ENCODE results near the gene ELL.

- TF ChIP-seq CTCF (IDR thresholded peaks at IDR 0.05; ENCODE audit: low read depth, low read length, poor library complexity, severe bottlenecking) (no peak), EZH2phosphoT487 (IDR thresholded peaks at IDR 0.05; ENCODE audit: borderline replicate concordance, low read length) (no peak)
These were observed 100.4 kb downstream of the ELL start for GRCh38 chr19:18421371-18421959.
